GM12801 (cell line): ENCODE data around the gene SELENOK.

Source experiments
- TF ChIP-seq, protein P1 (sequence below): IDR thresholded peaks from one replicate; pipeline ENCODE4 v1.5.1; 2011; ENCODE audit warnings: control low read depth; ENCODE audit not compliant: insufficient read length; ENCODE audit errors: extremely low read depth

Gene SELENOK

DNA sequence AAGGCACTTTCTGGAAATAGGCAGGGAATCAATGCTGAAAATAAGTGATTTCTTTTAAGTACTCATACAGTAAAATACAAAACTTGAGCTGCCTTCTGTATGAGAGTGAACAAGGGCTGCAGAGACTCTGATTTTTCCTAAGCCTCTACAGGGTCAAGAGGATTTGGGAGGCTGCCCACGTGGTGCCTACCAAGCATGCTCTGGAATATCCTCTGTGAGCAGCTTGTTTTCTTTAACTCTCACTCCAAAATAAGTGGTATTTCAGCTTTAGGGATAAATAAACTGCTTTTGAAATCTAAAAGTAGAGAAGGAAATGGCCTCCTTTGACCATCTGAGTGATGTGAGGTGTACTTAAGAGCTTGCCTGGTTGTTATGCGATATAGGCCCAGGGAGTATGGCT is 8.1 kb upstream of the SELENOK start:
- TF ChIP-seq, protein P1, sequence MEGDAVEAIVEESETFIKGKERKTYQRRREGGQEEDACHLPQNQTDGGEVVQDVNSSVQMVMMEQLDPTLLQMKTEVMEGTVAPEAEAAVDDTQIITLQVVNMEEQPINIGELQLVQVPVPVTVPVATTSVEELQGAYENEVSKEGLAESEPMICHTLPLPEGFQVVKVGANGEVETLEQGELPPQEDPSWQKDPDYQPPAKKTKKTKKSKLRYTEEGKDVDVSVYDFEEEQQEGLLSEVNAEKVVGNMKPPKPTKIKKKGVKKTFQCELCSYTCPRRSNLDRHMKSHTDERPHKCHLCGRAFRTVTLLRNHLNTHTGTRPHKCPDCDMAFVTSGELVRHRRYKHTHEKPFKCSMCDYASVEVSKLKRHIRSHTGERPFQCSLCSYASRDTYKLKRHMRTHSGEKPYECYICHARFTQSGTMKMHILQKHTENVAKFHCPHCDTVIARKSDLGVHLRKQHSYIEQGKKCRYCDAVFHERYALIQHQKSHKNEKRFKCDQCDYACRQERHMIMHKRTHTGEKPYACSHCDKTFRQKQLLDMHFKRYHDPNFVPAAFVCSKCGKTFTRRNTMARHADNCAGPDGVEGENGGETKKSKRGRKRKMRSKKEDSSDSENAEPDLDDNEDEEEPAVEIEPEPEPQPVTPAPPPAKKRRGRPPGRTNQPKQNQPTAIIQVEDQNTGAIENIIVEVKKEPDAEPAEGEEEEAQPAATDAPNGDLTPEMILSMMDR: no peak

- TF ChIP-seq, protein P1: no peak
Observed at GRCh38 chr3:53892286-53892637, 603 bp upstream of the SELENOK start.

GRCh38 chr3:53890726-53891475 is 758 bp downstream of the SELENOK start:
- TF ChIP-seq, protein P1: no peak

GRCh38 chr3:53888232-53888631 is 3.4 kb downstream of the SELENOK start:
- TF ChIP-seq, protein P1: no peak

- TF ChIP-seq, protein P1: no peak
Observed at GRCh38 chr3:53887446-53887845, 4.2 kb downstream of the SELENOK start.

DNA sequence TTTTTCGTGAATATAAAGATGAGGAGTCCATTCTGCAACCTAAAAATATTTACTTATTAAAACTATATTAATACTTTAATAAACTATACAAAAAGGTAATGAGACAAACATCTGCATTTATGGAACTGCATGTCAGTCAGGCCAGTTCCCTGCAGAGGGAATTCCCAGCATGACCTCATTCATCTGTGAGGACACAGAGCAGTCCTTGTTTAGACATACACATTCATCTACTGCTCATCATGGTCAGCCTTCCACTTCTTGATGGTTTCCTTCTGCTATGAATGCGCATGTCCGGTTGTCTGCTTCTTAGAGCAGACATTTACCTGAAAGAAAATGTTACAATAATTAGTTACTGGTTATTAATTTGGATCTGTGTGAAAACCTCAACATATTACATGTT is 6.4 kb downstream of the SELENOK start:
- TF ChIP-seq, protein P1: no peak

- TF ChIP-seq, protein P1: no peak
Observed at GRCh38 chr3:53884623-53885022, 7.0 kb downstream of the SELENOK start.
